Fibroblast of lung (primary cell): ENCODE results near the gene IL11RA. TPM values are rescaled to one million over a fixed set of nuclear protein-coding genes. Genes with fewer than 3 reads are reported as not detected.

Experiments used
- DNase-seq, 2 donors: peaks; one replicate each; pipeline versions ENCODE4 v3.0.0 to v3.0.0-alpha.2; 2010; ENCODE audit warnings: low read depth in 2 of 2
- H2AFZ ChIP-seq: 2 replicates; pipeline ENCODE4 v1.5.1; 2012; ENCODE audit warnings: low read length, control low read depth, inconsistent platforms
- H3K27ac ChIP-seq: 2 replicates; pipeline ENCODE4 v1.5.1; 2011; ENCODE audit warnings: low read length, control low read depth; ENCODE audit not compliant: insufficient read depth
- H3K27me3 ChIP-seq: 2 replicates; pipeline ENCODE4 v1.5.1; 2011; ENCODE audit warnings: mild to moderate bottlenecking, low read length; ENCODE audit not compliant: control insufficient read depth, insufficient read depth
- H3K36me3 ChIP-seq: 2 replicates; pipeline ENCODE4 v1.5.1; 2011; ENCODE audit warnings: low read length; ENCODE audit not compliant: control insufficient read depth, insufficient read depth
- H3K4me1 ChIP-seq: 2 replicates; pipeline ENCODE4 v1.5.1; 2011; ENCODE audit warnings: low read length; ENCODE audit not compliant: control insufficient read depth, insufficient read depth; ENCODE audit errors: extremely low read depth
- H3K4me2 ChIP-seq: 2 replicates; pipeline ENCODE4 v1.5.1; 2011; ENCODE audit warnings: low read length, control low read depth; ENCODE audit not compliant: insufficient read depth; ENCODE audit errors: extremely low read depth
- H3K4me3 ChIP-seq, 4 experiments: fragments of 200-600 bp in 1 of 4; sonication (generic) in 1 of 4; replicated peaks in 1 of 4; 2 replicates each; pipeline ENCODE4 v1.5.1; 2011 to 2016; ENCODE audit warnings: low read length in 4 of 4, low read depth in 3 of 4, mild to moderate bottlenecking in 3 of 4, control low read depth in 2 of 4, inconsistent platforms in 1 of 4, mixed read lengths in 1 of 4; ENCODE audit not compliant: insufficient read depth in 1 of 4; ENCODE audit errors: control extremely low read depth in 1 of 4
- H3K79me2 ChIP-seq: 2 replicates; pipeline ENCODE4 v1.5.1; 2012; ENCODE audit warnings: mild to moderate bottlenecking, low read length, inconsistent platforms; ENCODE audit not compliant: control insufficient read depth, insufficient read depth
- H3K9ac ChIP-seq: 2 replicates; pipeline ENCODE4 v1.5.1; 2011; ENCODE audit warnings: mild to moderate bottlenecking, low read length, control low read depth; ENCODE audit not compliant: insufficient read depth
- H3K9me3 ChIP-seq: 2 replicates; pipeline ENCODE4 v1.5.1; 2012; ENCODE audit warnings: low read depth, low read length; ENCODE audit not compliant: control insufficient read depth, insufficient read depth
- H4K20me1 ChIP-seq: 2 replicates; pipeline ENCODE4 v1.5.1; 2011; ENCODE audit warnings: low read length; ENCODE audit not compliant: control insufficient read depth, insufficient read depth; ENCODE audit errors: extremely low read depth
- CTCF ChIP-seq, 2 donors: IDR thresholded peaks in 1 of 2; conservative IDR thresholded peaks in 1 of 2; 1 replicate in 1 of 2; 2 replicates in 1 of 2; pipeline ENCODE4 v1.5.1; 2011 to 2012; ENCODE audit warnings: low read length in 2 of 2, control low read depth in 1 of 2, inconsistent platforms in 1 of 2, low read depth in 1 of 2, mild to moderate bottlenecking in 1 of 2
- EZH2 ChIP-seq: IDR thresholded peaks from 2 replicates; pipeline ENCODE4 v1.5.1; 2012; ENCODE audit warnings: low read length, control low read depth, mild to moderate bottlenecking; ENCODE audit errors: missing control alignments
- polyA plus RNA-seq, 2 donors: library from polyadenylated mRNA; depleted of rRNA in 1 of 2; stranded (reverse) in 1 of 2; unstranded in 1 of 2; fragments of >200 nt; gene quantifications; 2 replicates each; pipeline ENCODE4 v1.2.1, GENCODE V29; 2011 to 2012; ENCODE audit warnings: missing spikeins in 1 of 2
- total RNA-seq: library from RNA; depleted of rRNA; stranded (reverse); fragments of >200 nt; gene quantifications from 2 replicates; pipeline ENCODE4 v1.2.1, GENCODE V29; 2014

Gene IL11RA
- total and polyA plus RNA-seq, 2 donors (not counting 1 experiment from before 2014, with no cell fraction given), result 5.0 to 6.9 TPM

- no peak for DNase-seq
- Histone ChIP-seq H4K20me1 (no peaks in the 10 kb centered on the region), H3K79me2 (peaks cover 17% of the 10 kb centered on the region), H3K4me3 (peak overlapping the region; percentile 51 to 64 (median 64)), H3K36me3 (peaks cover 3% of the 10 kb centered on the region), H3K9me3 (no peaks in the 10 kb centered on the region), H3K4me2 (peak overlapping the region; percentile 89), H3K27ac (peak overlapping the region; percentile 38), H2AFZ (peak overlapping the region; percentile 61), H3K9ac (peak overlapping the region; percentile 33), H3K4me1 (peaks cover 9% of the 10 kb centered on the region), H3K27me3 (no peaks in the 10 kb centered on the region)
- no peak for TF ChIP-seq EZH2
- TF ChIP-seq CTCF (conservative IDR thresholded peaks at IDR 0.05 in 1 of 2, IDR thresholded peaks at IDR 0.05 in 1 of 2; ENCODE audit: low read depth in 1 of 2, low read length in 2 of 2), result no peak
These were observed 13.0 kb downstream of the IL11RA start for GRCh38 chr9:34665067-34665380.

DNA sequence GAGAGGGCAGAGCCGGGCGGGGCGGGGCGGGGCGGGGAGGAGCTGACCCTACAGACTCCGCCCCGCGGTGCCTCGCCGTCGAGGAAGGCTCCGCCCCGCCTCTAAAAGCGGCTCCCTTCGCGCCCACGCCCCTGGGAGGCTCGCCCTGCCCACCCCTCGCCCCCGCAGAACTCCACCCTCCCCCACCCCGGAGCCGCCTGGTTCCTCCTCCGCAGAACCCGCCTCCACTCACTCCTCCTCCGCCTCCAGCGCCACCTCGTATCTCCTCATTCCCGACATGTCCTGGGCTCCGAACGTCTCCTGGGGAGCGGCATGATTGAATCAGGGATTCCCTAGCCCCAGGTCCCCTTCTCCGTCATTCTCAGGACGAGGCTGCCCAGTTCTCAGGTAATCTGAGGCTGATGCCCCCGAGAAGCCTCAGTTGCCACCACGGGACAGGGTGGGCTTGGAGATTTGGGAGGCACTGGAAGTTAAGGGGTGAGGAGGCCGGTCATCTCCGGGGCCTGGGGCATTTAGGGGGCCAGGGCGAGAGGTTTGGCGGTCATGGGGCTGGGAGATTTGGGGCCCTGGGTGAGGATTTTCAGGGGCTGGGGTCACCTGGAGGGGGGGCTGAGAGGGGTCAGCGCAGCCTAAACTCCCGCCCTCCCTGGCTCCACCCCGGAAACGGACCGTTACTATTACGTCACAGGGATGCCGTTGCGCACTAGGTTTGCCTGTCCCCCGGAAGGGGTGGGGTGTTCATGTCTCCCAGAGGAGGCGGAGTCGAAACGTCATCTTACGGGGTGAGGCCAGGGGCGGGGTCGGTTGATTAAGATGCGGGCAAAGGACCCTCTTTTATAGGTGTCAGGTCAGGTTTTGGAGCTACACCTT, 13.6 kb downstream of the IL11RA start:
- Histone ChIP-seq H3K27me3 (no peaks in the 10 kb centered on the region), H2AFZ (peak overlapping the region; percentile 73), H3K4me2 (peak overlapping the region; percentile 93), H3K4me1 (peaks cover 9% of the 10 kb centered on the region), H3K79me2 (peaks cover 17% of the 10 kb centered on the region), H3K27ac (peak overlapping the region; percentile 99), H3K9me3 (no peaks in the 10 kb centered on the region), H3K4me3 (peak overlapping the region; percentile 64 to 99 (median 92)), H3K36me3 (peaks cover 3% of the 10 kb centered on the region), H3K9ac (peak overlapping the region; percentile 91), H4K20me1 (no peaks in the 10 kb centered on the region)
- TF ChIP-seq EZH2 (no peak), CTCF (conservative IDR thresholded peaks at IDR 0.05 in 1 of 2, IDR thresholded peaks at IDR 0.05 in 1 of 2; ENCODE audit: low read depth in 1 of 2, low read length in 2 of 2) (no peak)
- DNase-seq, result peak; percentile 91 to 95

DNA sequence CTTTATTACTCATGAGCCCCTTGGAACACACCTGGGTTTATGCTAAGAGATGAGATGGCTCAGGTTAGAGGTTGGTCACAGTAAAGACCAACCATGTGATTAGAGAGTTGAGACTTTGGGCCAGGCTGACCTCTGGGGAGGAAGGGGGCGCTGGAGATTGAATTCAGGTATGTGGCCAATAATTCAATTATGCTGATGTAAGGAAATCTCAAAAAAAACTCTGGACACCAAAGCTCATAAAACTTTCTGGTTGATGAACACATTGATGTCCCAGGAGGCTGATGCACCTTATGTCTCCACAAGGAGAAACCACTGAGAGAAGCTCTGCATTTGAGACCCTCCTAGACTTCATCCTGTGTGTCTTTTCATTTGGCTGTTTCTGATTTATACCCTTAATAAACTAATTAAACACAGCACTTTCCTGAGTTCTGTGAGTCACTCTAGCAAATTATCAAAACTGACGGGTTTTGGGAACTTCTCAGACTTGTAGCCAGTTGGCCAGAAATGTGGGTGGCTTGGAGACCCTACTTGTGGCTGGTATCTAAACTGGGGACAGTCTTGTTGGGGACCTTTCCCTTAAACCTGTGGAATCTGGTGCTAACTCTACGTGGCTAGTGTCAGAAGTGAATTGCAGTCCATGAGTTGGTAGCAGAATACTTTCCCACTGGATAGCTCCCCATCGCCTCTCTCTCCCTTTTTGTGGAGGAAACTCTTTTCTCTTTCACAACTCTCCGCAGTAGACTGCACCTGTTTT, 18.0 kb downstream of the IL11RA start:
- no peak for DNase-seq
- no peak overlapping the region for H2AFZ ChIP-seq
- H3K27me3 ChIP-seq, result no peaks in the 10 kb centered on the region
- no peaks in the 10 kb centered on the region for H4K20me1 ChIP-seq
- H3K4me3 ChIP-seq, result no peak overlapping the region
- no peak overlapping the region for H3K9ac ChIP-seq
- no peak overlapping the region for H3K27ac ChIP-seq
- H3K4me1 ChIP-seq, result peaks cover 3% of the 10 kb centered on the region
- H3K4me2 ChIP-seq, result no peak overlapping the region
- TF ChIP-seq CTCF (conservative IDR thresholded peaks at IDR 0.05 in 1 of 2, IDR thresholded peaks at IDR 0.05 in 1 of 2; ENCODE audit: low read depth in 1 of 2, low read length in 2 of 2) (no peak), EZH2 (no peak)
- H3K9me3 ChIP-seq, result no peaks in the 10 kb centered on the region
- H3K79me2 ChIP-seq, result peaks cover 17% of the 10 kb centered on the region
- peaks cover 3% of the 10 kb centered on the region for H3K36me3 ChIP-seq
